Colonic mucosa (tissue), 4 donors: Measurements from ENCODE around the gene TMEM9B. TPM values are rescaled to one million over a fixed set of nuclear protein-coding genes. Genes with fewer than 3 reads are reported as not detected.

Experiments used
- DNase-seq: peaks from one replicate; pipeline ENCODE4 v3.0.0-alpha.2; 2020
- H3K27ac ChIP-seq: fragments of 200-600 bp; one replicate; pipeline ENCODE4 v1.8.0; 2021
- H3K27me3 ChIP-seq: fragments of 200-600 bp; one replicate; pipeline ENCODE4 v1.8.0; 2021
- H3K36me3 ChIP-seq: fragments of 200-600 bp; one replicate; pipeline ENCODE4 v1.8.0; 2021
- H3K4me1 ChIP-seq: fragments of 200-600 bp; one replicate; pipeline ENCODE4 v1.8.0; 2021; ENCODE audit warnings: mild to moderate bottlenecking
- H3K4me3 ChIP-seq: fragments of 200-600 bp; one replicate; pipeline ENCODE4 v1.8.0; 2021
- H3K9ac ChIP-seq, 2 donors: one replicate each; pipeline ENCODE4 v1.7.0; 2013; ENCODE audit warnings: control low read depth in 2 of 2, low read depth in 2 of 2, low read length in 2 of 2
- H3K9me3 ChIP-seq: fragments of 200-600 bp; one replicate; pipeline ENCODE4 v1.8.0; 2021
- CTCF ChIP-seq: fragments of 200-600 bp; IDR thresholded peaks from one replicate; pipeline ENCODE4 v1.8.0; 2022; ENCODE audit warnings: antibody characterized with exemption, mild to moderate bottlenecking
- intact Hi-C: fragments of 100-400 bp; cut with DNase I; formaldehyde crosslinking; loops from one replicate; pipeline ENCODE4 v1.14.1; 2022
- total RNA-seq, 2 donors: library from RNA; stranded (reverse); fragmentation: NEBNext Ultra II Directional in 1 of 2; extraction: Animal tissue kit (Norgen Biotek cat#: 25700) in 1 of 2; gene quantifications; one replicate each; pipeline ENCODE4 v1.2.1, GENCODE V29; 2021
- donor health status: healthy.
- donor health status: DM: no; HTN: no; CAD: no.
- donor health status: DM: no; HTN: no; CAD: no.

TMEM9B gene
- total RNA-seq, 2 donors from 2014 or later, result 55.3 to 69.3 TPM

- no peaks in the 10 kb centered on the region for H3K36me3 ChIP-seq
- no peak for DNase-seq
- H3K4me1 ChIP-seq, result no peaks in the 10 kb centered on the region
- H3K9me3 ChIP-seq, result no peaks in the 10 kb centered on the region
- no peak overlapping the region for H3K9ac ChIP-seq
- H3K27ac ChIP-seq, result no peak overlapping the region
- no peak for TF ChIP-seq CTCF
- no peak overlapping the region for H3K4me3 ChIP-seq
- intact Hi-C loops, result no loop called here
- H3K27me3 ChIP-seq, result no peaks in the 10 kb centered on the region
Measured at GRCh38 chr11:8905528-8906165, 58.6 kb downstream of the TMEM9B start.

GRCh38 chr11:8899119-8899753, 65.0 kb downstream of the TMEM9B start:
- intact Hi-C loops, result no loop called here
- DNase-seq, result no peak
- no peak overlapping the region for H3K9ac ChIP-seq

More at GRCh38 chr11:8899119-8899753, 65.0 kb downstream of the TMEM9B start:
- no peaks in the 10 kb centered on the region for H3K4me1 ChIP-seq
- no peaks in the 10 kb centered on the region for H3K9me3 ChIP-seq
- no peak for TF ChIP-seq CTCF
- H3K4me3 ChIP-seq, result no peak overlapping the region
- no peaks in the 10 kb centered on the region for H3K36me3 ChIP-seq
- H3K27ac ChIP-seq, result no peak overlapping the region
- H3K27me3 ChIP-seq, result no peaks in the 10 kb centered on the region

Other genes starting within 250 kb of the TMEM9B start
- gene AKIP1, start 53.3 kb downstream of the TMEM9B start, total RNA-seq, result 10 to 100 TPM; 16.7 to 22.3 TPM
- not detected for gene C11orf16, start 31.5 kb downstream of the TMEM9B start, total RNA-seq
- not detected for gene ASCL3, start 21.4 kb downstream of the TMEM9B start, total RNA-seq
- gene NRIP3, start 39.6 kb upstream of the TMEM9B start, total RNA-seq, result under 1 TPM; 0.20 to 0.42 TPM
- gene SCUBE2, start 127.2 kb upstream of the TMEM9B start, total RNA-seq, result 1 to 10 TPM; 2.5 to 7.5 TPM